Measurements from ENCODE around the gene STIP1. TPM values are rescaled to one million over a fixed set of nuclear protein-coding genes. Genes with fewer than 3 reads are reported as not detected.
"Not testable (repeated sequence)": the region's sequence is repeated elsewhere in the genome, so short reads cannot be mapped to it uniquely, and the experiment has no call there.

The STIP1 gene
- total RNA-seq, 1 experiment from 2014 or later = 283 TPM

GRCh38 chr11:64150481-64151239 is 35.3 kb upstream of the STIP1 start:
- H3K36me3 ChIP-seq = no peaks in the 10 kb centered on the region
- H3K27me3 ChIP-seq = no peaks in the 10 kb centered on the region
- no peaks in the 10 kb centered on the region for H3K9me3 ChIP-seq (replicated peaks)
- H3K27ac ChIP-seq = no peak overlapping the region
- peaks cover 9% of the 10 kb centered on the region; the same call in 1 of the 2 replicates for H3K4me1 ChIP-seq
- no peak for DNase-seq
- H3K4me3 ChIP-seq = no peak overlapping the region

DNA sequence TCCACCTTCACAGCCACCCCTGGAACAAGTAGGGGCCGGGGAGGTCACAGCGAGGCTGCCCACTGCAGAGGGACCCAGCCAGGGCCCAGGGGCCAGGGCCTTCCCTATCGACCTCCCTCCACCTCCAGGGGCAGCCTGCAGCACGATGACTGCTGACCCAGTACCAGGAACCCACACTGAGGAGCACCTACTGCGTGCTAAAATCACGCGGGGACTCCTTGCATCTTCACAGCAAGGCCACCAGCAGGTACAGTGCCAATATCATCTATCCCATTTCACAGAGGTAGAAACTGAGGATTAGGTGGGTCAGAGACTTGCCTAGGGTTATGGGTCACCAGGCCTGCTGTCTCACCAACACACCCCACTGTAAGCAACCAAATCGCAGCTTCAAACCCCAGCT is 34.6 kb upstream of the STIP1 start:
- Histone ChIP-seq H3K27ac (no peak overlapping the region), H3K4me1 (peaks cover 9% of the 10 kb centered on the region; the same call in 1 of the 2 replicates), H3K36me3 (no peaks in the 10 kb centered on the region), H3K4me3 (no peak overlapping the region), H3K27me3 (no peaks in the 10 kb centered on the region), H3K9me3 (replicated peaks) (no peaks in the 10 kb centered on the region)
- DNase-seq = no peak

GRCh38 chr11:64152841-64153691 is 32.9 kb upstream of the STIP1 start:
- Histone ChIP-seq H3K27me3 (no peaks in the 10 kb centered on the region), H3K4me1 (peaks cover 9% of the 10 kb centered on the region; the same call in 1 of the 2 replicates), H3K36me3 (no peaks in the 10 kb centered on the region), H3K4me3 (peak overlapping the region; percentile 35), H3K27ac (peak overlapping the region; percentile 41), H3K9me3 (replicated peaks) (no peaks in the 10 kb centered on the region)
- DNase-seq = peak; percentile 70 to 79

- DNase-seq = no peak
- Histone ChIP-seq H3K9me3 (replicated peaks) (no peaks in the 10 kb centered on the region), H3K4me3 (no peak overlapping the region), H3K27me3 (no peaks in the 10 kb centered on the region), H3K27ac (no peak overlapping the region), H3K4me1 (peaks cover 9% of the 10 kb centered on the region; the same call in 1 of the 2 replicates), H3K36me3 (no peaks in the 10 kb centered on the region; the same call in 1 of the 2 replicates)
These were observed 32.2 kb upstream of the STIP1 start for GRCh38 chr11:64153812-64154211.

DNA sequence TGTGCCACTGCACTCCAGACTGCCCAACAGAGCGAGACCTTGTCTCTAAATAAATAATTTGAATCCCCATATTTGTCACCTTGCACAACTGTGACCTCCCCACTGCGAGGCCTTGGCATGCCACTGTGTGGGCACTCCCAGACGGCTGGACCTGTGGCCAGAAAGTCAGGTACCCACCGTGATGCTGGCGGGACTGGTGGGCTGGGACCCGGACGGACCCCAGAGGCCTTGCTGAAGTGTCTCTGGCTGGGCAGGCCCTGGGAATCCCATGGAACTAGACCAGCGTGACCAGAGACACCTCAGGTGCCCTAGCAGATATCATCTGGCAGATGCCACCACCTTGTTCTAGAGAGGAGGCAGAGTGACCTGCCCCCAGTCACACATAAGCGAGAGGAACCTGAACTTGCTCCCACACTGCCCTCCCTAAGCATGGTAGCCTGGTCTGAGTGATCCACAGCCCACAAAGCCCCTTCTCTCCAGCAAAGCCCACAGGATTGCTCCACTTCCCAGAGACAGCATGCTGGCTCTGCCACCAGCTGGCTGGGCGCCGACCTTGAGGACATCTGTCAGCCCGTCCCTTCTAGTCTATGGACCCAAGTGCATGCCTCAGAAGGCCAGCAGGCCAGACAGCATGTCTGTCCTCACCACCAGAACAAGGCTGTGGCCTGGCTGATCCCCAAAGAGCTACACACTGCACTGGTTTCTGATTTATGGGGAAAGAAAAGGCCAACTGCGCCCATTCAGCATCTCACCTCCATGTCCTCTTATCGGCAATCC is 29.5 kb upstream of the STIP1 start:
- Histone ChIP-seq H3K4me3 (no peak overlapping the region), H3K27me3 (no peaks in the 10 kb centered on the region), H3K4me1 (peaks cover 9% of the 10 kb centered on the region; the same call in 1 of the 2 replicates), H3K36me3 (peaks cover 6% of the 10 kb centered on the region; the same call in 1 of the 2 replicates), H3K27ac (no peak overlapping the region), H3K9me3 (replicated peaks) (no peaks in the 10 kb centered on the region)
- no peak for DNase-seq

GRCh38 chr11:64157631-64158394 is 28.2 kb upstream of the STIP1 start:
- Histone ChIP-seq H3K27me3 (no peaks in the 10 kb centered on the region), H3K27ac (no peak overlapping the region), H3K4me3 (no peak overlapping the region), H3K36me3 (peaks cover 7% of the 10 kb centered on the region; the same call in 1 of the 2 replicates), H3K4me1 (peaks cover 5% of the 10 kb centered on the region; the same call in 1 of the 2 replicates), H3K9me3 (replicated peaks) (no peaks in the 10 kb centered on the region)
- DNase-seq = no peak

DNA sequence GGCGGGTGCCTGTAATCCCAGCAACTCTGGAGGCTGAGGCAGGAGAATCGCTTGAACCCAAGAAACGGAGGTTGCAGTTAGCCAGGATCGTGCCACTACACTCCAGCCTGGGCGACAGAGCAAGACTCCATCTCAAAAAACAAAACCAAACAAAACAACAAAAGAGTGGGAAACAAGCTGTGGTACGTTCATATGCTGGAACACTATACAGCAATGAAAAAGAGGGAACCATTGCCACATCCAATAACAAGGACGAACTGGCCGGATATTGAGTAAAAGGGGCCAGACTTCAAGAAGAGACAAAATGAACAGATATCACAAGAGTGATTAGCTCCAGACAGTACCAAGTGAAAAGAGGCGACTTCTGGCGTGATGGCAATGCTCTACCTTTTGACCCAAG is 24.9 kb upstream of the STIP1 start:
- no peak overlapping the region for H3K27ac ChIP-seq
- H3K36me3 ChIP-seq = peaks cover 7% of the 10 kb centered on the region; the same call in 1 of the 2 replicates
- DNase-seq = no peak
- H3K9me3 ChIP-seq (replicated peaks) = no peaks in the 10 kb centered on the region
- no peak overlapping the region for H3K4me3 ChIP-seq
- H3K27me3 ChIP-seq = no peaks in the 10 kb centered on the region
- no peaks in the 10 kb centered on the region for H3K4me1 ChIP-seq

- H3K27ac ChIP-seq; H3K9me3 ChIP-seq (replicated peaks); DNase-seq; H3K4me3 ChIP-seq; H3K27me3 ChIP-seq; H3K4me1 ChIP-seq; H3K36me3 ChIP-seq: not testable (repeated sequence)
These were observed 23.2 kb upstream of the STIP1 start for GRCh38 chr11:64162769-64163168.

GRCh38 chr11:64163951-64164350 is 22.0 kb upstream of the STIP1 start:
- H3K36me3 ChIP-seq = peaks cover 6% of the 10 kb centered on the region; the same call in 1 of the 2 replicates
- H3K9me3 ChIP-seq (replicated peaks) = no peaks in the 10 kb centered on the region
- H3K27me3 ChIP-seq = no peaks in the 10 kb centered on the region
- no peak for DNase-seq
- peak overlapping the region; percentile 94; the same call in 1 of the 2 replicates for H3K27ac ChIP-seq
- H3K4me1 ChIP-seq = no peaks in the 10 kb centered on the region
- H3K4me3 ChIP-seq = peak overlapping the region; percentile 69

DNA sequence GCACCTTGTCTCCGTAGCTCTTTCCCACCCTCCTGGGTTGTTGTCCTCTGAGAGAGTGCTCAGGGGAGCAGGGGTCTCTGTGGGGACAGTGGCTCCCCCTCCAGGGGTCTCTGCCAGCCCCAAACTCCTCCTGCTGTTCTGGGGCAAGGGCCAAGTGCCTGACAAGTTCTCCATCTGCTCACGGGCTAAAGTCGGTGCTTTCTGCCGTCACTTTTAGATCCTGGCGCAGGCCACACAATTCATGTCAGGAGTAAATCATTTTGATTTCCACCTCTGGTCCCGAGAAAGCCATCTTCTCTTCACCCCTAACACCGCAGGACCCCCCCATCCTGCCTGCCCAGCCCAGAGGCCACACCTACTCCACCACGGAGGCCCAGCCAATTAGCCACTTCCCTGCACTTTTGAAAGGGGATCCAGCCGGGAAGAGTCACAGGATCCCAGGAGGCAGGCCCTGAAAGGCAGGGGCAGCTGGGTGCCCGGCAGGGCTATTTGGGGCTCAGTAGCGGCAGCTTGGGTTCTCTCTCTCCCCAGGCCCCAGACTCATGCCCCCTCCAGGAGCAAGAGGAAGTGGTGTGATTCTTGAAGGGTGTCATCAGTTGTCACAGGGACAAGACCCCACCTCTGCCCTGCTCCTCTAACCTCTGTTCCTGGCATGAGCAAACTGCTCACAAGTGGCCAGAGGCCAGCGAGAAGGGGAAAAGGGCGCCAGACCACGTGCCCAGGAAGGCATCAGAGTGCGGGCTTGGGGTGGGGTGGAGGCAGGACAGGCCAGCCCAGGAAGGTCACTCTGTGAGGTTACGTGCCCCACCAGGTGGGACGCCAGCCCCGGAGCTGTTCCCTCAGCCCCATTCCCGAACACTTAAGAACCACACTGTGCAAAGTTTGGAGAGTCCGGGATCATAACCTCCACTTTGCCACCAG is 21.3 kb upstream of the STIP1 start:
- Histone ChIP-seq H3K27ac (peak overlapping the region; percentile 94), H3K4me3 (peak overlapping the region; percentile 69), H3K9me3 (replicated peaks) (no peaks in the 10 kb centered on the region), H3K27me3 (no peaks in the 10 kb centered on the region), H3K4me1 (no peaks in the 10 kb centered on the region), H3K36me3 (peaks cover 5% of the 10 kb centered on the region; the same call in 1 of the 2 replicates)
- DNase-seq = peak; percentile 95 to 96

DNA sequence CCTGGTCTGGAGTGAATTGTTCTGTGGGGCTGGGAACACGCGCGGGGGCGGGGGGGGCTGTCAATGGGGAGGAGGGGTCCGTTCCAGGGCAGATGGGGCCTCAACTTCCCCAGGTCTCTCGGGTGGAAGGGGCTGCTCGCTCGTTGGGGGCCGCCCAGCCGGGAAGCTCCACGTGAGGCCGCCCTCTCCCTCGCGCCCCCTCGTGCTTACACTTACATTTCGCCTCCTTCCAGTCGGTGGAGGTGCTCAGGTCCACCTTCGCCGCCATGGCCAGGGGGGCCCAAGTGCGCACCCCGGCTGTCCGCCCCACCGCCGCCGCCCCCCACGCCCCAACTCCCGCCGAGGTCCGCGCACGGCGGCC is 20.5 kb upstream of the STIP1 start:
- no peaks in the 10 kb centered on the region for H3K27me3 ChIP-seq
- peak; percentile 61 to 63 for DNase-seq
- H3K9me3 ChIP-seq (replicated peaks) = no peaks in the 10 kb centered on the region
- H3K4me3 ChIP-seq = peak overlapping the region; percentile 69
- peaks cover 5% of the 10 kb centered on the region; the same call in 1 of the 2 replicates for H3K36me3 ChIP-seq
- H3K4me1 ChIP-seq = no peaks in the 10 kb centered on the region
- H3K27ac ChIP-seq = peak overlapping the region; percentile 94

DNA sequence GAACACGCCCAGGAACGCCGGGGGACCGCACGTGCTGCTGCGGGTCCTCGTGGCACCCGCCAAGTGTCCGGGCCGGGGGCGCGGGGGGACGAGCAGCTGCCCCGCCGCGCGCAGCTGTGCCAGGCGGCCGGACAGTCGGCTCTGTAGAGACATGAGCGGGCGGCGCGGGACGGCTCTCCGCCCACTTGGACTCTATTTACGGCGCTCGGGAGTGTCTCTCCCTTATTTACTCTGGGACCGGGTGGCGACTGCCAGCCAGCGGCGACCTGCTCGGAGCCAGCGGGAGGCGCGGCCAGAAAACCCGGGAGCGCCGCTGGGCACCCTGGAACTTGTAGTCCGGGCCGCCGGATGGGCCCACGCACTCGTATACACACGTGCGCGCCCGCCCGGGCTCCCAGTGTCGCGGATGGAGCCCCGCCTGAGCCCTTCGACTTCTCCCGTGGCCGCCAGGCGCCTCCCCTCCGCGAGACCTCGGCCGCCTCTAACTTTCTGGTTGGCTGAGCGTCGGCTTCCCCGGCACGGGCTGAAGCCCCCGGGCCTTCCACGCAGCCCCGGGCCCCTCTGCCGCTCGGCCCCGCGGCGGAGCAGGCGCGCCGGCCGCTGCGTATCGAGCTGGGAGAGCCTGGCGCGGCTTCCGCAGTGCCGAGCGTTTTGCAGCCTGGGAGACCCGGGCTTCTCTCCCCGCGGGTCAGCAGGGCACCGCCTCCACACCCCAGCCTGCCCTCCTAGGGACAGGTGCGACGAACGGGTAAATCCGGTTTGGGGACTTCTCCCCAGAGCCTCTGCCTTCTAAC is 19.9 kb upstream of the STIP1 start, which contains the start of gene MACROD1:
Gene MACROD1, minus strand, starts transcription at position 272 of the 794 bp plus-strand sequence. Its CDS starts 119 bp downstream, at position 153.
- H3K4me3 ChIP-seq = peak within 1 kb of the TSS; percentile 69
- peak within 1 kb of the TSS; percentile 94 for H3K27ac ChIP-seq
- H3K27me3 ChIP-seq = no peaks in the 10 kb centered on the region
- H3K36me3 ChIP-seq = peaks cover 4% of the 10 kb centered on the region; the same call in 1 of the 2 replicates
- H3K9me3 ChIP-seq (replicated peaks) = no peaks in the 10 kb centered on the region
- no peaks in the 10 kb centered on the region for H3K4me1 ChIP-seq
- DNase-seq = peak; percentile 90 to 91
